Ramos (cell line): Measurements from ENCODE around the gene VSTM2B.

Experiments used
- in situ Hi-C: fragments of 300-500 bp; cut with MboI; formaldehyde crosslinking; loops from one replicate; pipeline ENCODE4 v1.14.3; 2022; ENCODE audit warnings: low sequenced_read_pairs; ENCODE audit not compliant: unreplicated experiment

Gene VSTM2B

GRCh38 chr19:29612801-29613595 is 87.2 kb downstream of the VSTM2B start:
- in situ Hi-C loops = loop anchor here (5.0 kb wide), 1 partner anchor 99 kb away; no protein-coding TSS in a partner anchor

- in situ Hi-C loops = loop anchor here (5.0 kb wide), 1 partner anchor 98 kb away; no protein-coding TSS in a partner anchor
These were observed 88.3 kb downstream of the VSTM2B start for GRCh38 chr19:29614046-29614445.
